HepG2 (cell line): ENCODE data around the gene GRM6. TPM values are rescaled to one million over a fixed set of nuclear protein-coding genes. Genes with fewer than 3 reads are reported as not detected.

ENCODE experiments used
- ATAC-seq: fragments of 200-7000 bp; cut with Tn5 transposase; 3 replicates; pipeline ENCODE4 v1.9.1; 2020; ENCODE audit warnings: mild to moderate bottlenecking, moderate library complexity
- BruUV-seq: library from RNA; stranded (reverse); fragments of 400-500 nt; replicated peaks from 2 replicates; lab custom pipeline; 2021; lab: Mats Ljungman, UMichigan
- CTCF ChIA-PET: fragments of 300-600 bp; formaldehyde crosslinking; extraction: SDS; loops from one replicate; lab custom pipeline; 2021; ENCODE audit warnings: low total read pairs, inconsistent platforms, low intra/inter-chr PET ratio; lab: Yijun Ruan, JAX
- POLR2A ChIA-PET: fragments of 350-600 bp; sonication (Branson Sonifier 250); formaldehyde crosslinking; loops from one replicate; lab custom pipeline; 2020; ENCODE audit warnings: antibody characterized with exemption, inconsistent platforms; lab: Yijun Ruan, JAX
- DNase-seq: peaks from one replicate; pipeline ENCODE4 v3.0.0-alpha.2; 2015; ENCODE audit warnings: low spot score
- FAIRE-seq: peaks from 3 replicates; lab custom pipeline; 2011; peaks lifted over from hg19 to GRCh38; lab: Jason Lieb, UNC
- H2AFZ ChIP-seq: one replicate; pipeline ENCODE4 v1.6.1; 2011; ENCODE audit warnings: low read length, inconsistent platforms
- H3K27ac ChIP-seq: fragments of 300-600 bp; 3 replicates; pipeline ENCODE4 v1.8.0; 2011; ENCODE audit warnings: mixed run types, mild to moderate bottlenecking, mixed read lengths, low read length, inconsistent platforms; ENCODE audit not compliant: insufficient read depth; ENCODE audit errors: extremely low read length
- H3K27me3 ChIP-seq, 2 experiments: fragments of 200-600 bp in 1 of 2; 2 replicates in 1 of 2; 3 replicates in 1 of 2; pipeline versions ENCODE4 v1.6.0 to v1.8.0; 2011; ENCODE audit warnings: low read length in 2 of 2, mild to moderate bottlenecking in 2 of 2, moderate library complexity in 2 of 2, inconsistent platforms in 1 of 2; ENCODE audit not compliant: insufficient read depth in 2 of 2, control insufficient read depth in 1 of 2
- H3K36me3 ChIP-seq, 2 experiments: fragments of 200-600 bp in 1 of 2; replicated peaks in 1 of 2; 2 replicates in 1 of 2; 3 replicates in 1 of 2; pipeline versions ENCODE4 v1.5.1 to v1.8.0; 2011; ENCODE audit warnings: low read length in 2 of 2, inconsistent platforms in 1 of 2; ENCODE audit not compliant: insufficient read depth in 2 of 2, control insufficient read depth in 1 of 2
- H3K4me1 ChIP-seq: 2 replicates; pipeline ENCODE4 v1.5.1; 2012; ENCODE audit warnings: low read length, inconsistent platforms; ENCODE audit not compliant: insufficient read depth
- H3K4me2 ChIP-seq: 2 replicates; pipeline ENCODE4 v1.6.0; 2011; ENCODE audit warnings: low read depth, low read length, inconsistent platforms
- H3K4me3 ChIP-seq, 3 experiments: fragments of 200-600 bp in 1 of 3; sonication (generic), shearing (Covaris generic) in 1 of 3; replicated peaks in 1 of 3; 2 replicates each; pipeline ENCODE4 v1.5.1; 2011 to 2016; ENCODE audit warnings: low read length in 3 of 3, inconsistent platforms in 2 of 3, low read depth in 2 of 3, mild to moderate bottlenecking in 2 of 3, control low read depth in 1 of 3, mixed read lengths in 1 of 3; ENCODE audit not compliant: insufficient read depth in 1 of 3
- H3K79me2 ChIP-seq: one replicate; pipeline ENCODE4 v1.6.1; 2011; ENCODE audit warnings: low read length, inconsistent platforms; ENCODE audit not compliant: insufficient read depth
- H3K9ac ChIP-seq: 2 replicates; pipeline ENCODE4 v1.6.0; 2011; ENCODE audit warnings: mild to moderate bottlenecking, low read depth, low read length, inconsistent platforms; ENCODE audit not compliant: insufficient read depth
- H3K9me3 ChIP-seq: 2 replicates; pipeline ENCODE4 v1.5.1; 2012; ENCODE audit warnings: mild to moderate bottlenecking, low read length
- H4K20me1 ChIP-seq: 2 replicates; pipeline ENCODE4 v1.6.0; 2011; ENCODE audit warnings: inconsistent platforms, mild to moderate bottlenecking, low read length, moderate library complexity; ENCODE audit not compliant: insufficient read depth
- SCMH1 ChIP-seq: sonication (generic); formaldehyde crosslinking; IDR thresholded peaks from 2 replicates; pipeline ENCODE4 v1.9.0; 2021; ENCODE audit warnings: missing genetic modification reagents, mild to moderate bottlenecking, borderline replicate concordance
- ZBTB3 ChIP-seq: sonication (generic); formaldehyde crosslinking; IDR thresholded peaks from 2 replicates; pipeline ENCODE4 v1.4.0; 2020; ENCODE audit warnings: low read depth, mild to moderate bottlenecking, moderate library complexity, missing genetic modification reagents, borderline replicate concordance
- ZEB1 ChIP-seq: IDR thresholded peaks from 2 replicates; pipeline ENCODE4 v1.6.1; 2012; ENCODE audit warnings: mild to moderate bottlenecking, low read depth, inconsistent platforms; ENCODE audit not compliant: insufficient replicate concordance
- ZNF274 ChIP-seq: sonication (generic); formaldehyde crosslinking; IDR thresholded peaks from 2 replicates; pipeline ENCODE4 v1.5.1; 2020; ENCODE audit warnings: mild to moderate bottlenecking, missing genetic modification reagents
- ZNF335 ChIP-seq: sonication (generic); formaldehyde crosslinking; IDR thresholded peaks from 2 replicates; pipeline ENCODE4 v1.4.0; 2020; ENCODE audit warnings: missing genetic modification reagents
- ZNF841 ChIP-seq: sonication (generic); formaldehyde crosslinking; IDR thresholded peaks from 2 replicates; pipeline ENCODE4 v1.8.1; 2023; ENCODE audit warnings: missing genetic modification reagents, borderline replicate concordance
- WGBS: methylation state at CpG from one replicate; pipeline ENCODE4 v1.1.6; 2017; ENCODE audit warnings: low lambda C conversion rate; 5-methylcytosine and 5-hydroxymethylcytosine counted together
- in situ Hi-C: cut with HindIII; loops from 2 replicates; pipeline ENCODE4 v1.10.0; 2017; ENCODE audit warnings: low pct_unique_long_range_greater_than_20kb; ENCODE audit not compliant: extremely low pct_ligation_motif_present
- intact Hi-C: fragments of 100-400 bp; cut with micrococcal nuclease; formaldehyde crosslinking; loops from one replicate; pipeline ENCODE4 v1.10.0; 2022; ENCODE audit not compliant: unreplicated experiment
- polyA plus RNA-seq, 8 experiments: library from polyadenylated mRNA; depleted of rRNA in 3 of 8; stranded (reverse) in 7 of 8; unstranded in 1 of 8; fragments of >200 nt; fragmentation: Illumina TruSeq in 4 of 8; extraction: Trizol in 4 of 8; gene quantifications; 2 replicates each; pipeline versions ENCODE4 v1.2.1 to v1.2.3, GENCODE V29; 2011 to 2016; ENCODE audit warnings: low read depth in 4 of 8, missing spikeins in 1 of 8, mixed read lengths in 1 of 8; ENCODE audit not compliant: insufficient read depth in 1 of 8
- total RNA-seq, 5 experiments: library from RNA; depleted of rRNA; stranded (reverse); fragments of >200 nt; fragmentation: Illumina TruSeq; extraction: Trizol; gene quantifications; 2 replicates each; pipeline ENCODE4 v1.2.3, GENCODE V29; 2016; ENCODE audit warnings: low read depth in 1 of 5
- TF ChIP-seq, protein P1 (sequence below): IDR thresholded peaks from 2 replicates; pipeline ENCODE4 v1.6.1; 2012; ENCODE audit warnings: low read length, improper control_type of control experiment
- TF ChIP-seq, protein P2 (sequence below): sonication (generic); formaldehyde crosslinking; IDR thresholded peaks from 2 replicates; pipeline ENCODE4 v1.4.0; 2020; ENCODE audit warnings: missing genetic modification reagents

GRM6 gene
- total and polyA plus RNA-seq, 2 of the 13 experiments (the other 11 are each of a cell fraction or from before 2014, with no cell fraction given) = not detected

DNA sequence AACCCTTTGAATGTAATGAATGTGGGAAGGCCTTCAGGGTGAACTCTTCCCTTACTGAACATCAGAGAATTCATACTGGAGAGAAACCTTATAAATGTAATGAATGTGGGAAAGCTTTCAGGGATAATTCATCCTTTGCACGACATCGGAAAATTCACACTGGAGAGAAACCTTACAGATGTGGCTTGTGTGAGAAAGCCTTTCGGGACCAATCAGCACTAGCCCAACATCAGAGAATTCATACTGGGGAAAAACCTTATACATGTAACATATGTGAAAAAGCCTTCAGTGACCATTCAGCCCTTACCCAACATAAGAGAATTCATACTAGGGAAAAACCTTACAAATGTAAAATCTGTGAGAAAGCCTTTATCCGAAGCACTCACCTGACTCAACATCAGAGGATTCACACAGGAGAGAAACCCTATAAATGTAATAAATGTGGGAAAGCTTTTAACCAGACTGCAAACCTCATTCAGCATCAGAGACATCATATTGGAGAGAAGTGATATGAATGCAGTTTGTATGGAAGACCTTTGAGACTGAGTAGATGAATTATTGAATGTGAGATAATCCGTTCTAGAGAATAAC is 29.6 kb downstream of the GRM6 start:
- in situ Hi-C loops (no loop called here), intact Hi-C loops (no loop called here)
- no peaks in the 10 kb centered on the region for H4K20me1 ChIP-seq
- DNase-seq (no peak), FAIRE-seq (no peak), ATAC-seq (no peak)
- ChIA-PET POLR2A (no interaction called here), CTCF (no interaction called here)
- no peak overlapping the region for H3K4me2 ChIP-seq
- TF ChIP-seq ZNF274 (CRISPR knock-in tag) = peak; percentile 76; the same call in 1 of the 2 replicates
- TF ChIP-seq, protein P1, sequence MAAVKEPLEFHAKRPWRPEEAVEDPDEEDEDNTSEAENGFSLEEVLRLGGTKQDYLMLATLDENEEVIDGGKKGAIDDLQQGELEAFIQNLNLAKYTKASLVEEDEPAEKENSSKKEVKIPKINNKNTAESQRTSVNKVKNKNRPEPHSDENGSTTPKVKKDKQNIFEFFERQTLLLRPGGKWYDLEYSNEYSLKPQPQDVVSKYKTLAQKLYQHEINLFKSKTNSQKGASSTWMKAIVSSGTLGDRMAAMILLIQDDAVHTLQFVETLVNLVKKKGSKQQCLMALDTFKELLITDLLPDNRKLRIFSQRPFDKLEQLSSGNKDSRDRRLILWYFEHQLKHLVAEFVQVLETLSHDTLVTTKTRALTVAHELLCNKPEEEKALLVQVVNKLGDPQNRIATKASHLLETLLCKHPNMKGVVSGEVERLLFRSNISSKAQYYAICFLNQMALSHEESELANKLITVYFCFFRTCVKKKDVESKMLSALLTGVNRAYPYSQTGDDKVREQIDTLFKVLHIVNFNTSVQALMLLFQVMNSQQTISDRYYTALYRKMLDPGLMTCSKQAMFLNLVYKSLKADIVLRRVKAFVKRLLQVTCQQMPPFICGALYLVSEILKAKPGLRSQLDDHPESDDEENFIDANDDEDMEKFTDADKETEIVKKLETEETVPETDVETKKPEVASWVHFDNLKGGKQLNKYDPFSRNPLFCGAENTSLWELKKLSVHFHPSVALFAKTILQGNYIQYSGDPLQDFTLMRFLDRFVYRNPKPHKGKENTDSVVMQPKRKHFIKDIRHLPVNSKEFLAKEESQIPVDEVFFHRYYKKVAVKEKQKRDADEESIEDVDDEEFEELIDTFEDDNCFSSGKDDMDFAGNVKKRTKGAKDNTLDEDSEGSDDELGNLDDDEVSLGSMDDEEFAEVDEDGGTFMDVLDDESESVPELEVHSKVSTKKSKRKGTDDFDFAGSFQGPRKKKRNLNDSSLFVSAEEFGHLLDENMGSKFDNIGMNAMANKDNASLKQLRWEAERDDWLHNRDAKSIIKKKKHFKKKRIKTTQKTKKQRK = no peak
- H3K36me3 ChIP-seq = no peaks in the 10 kb centered on the region
- no peaks in the 10 kb centered on the region for H3K79me2 ChIP-seq
- no peaks in the 10 kb centered on the region for H3K27me3 ChIP-seq
- H3K9ac ChIP-seq = no peak overlapping the region
- WGBS = 38% methylated on average over 5 of the region's 5 CpGs
- no peaks in the 10 kb centered on the region for H3K4me1 ChIP-seq
- peaks cover 88% of the 10 kb centered on the region for H3K9me3 ChIP-seq
- H2AFZ ChIP-seq = no peak overlapping the region
- H3K4me3 ChIP-seq = no peak overlapping the region
- no TSS peak for BruUV-seq
- no peak overlapping the region for H3K27ac ChIP-seq

DNA sequence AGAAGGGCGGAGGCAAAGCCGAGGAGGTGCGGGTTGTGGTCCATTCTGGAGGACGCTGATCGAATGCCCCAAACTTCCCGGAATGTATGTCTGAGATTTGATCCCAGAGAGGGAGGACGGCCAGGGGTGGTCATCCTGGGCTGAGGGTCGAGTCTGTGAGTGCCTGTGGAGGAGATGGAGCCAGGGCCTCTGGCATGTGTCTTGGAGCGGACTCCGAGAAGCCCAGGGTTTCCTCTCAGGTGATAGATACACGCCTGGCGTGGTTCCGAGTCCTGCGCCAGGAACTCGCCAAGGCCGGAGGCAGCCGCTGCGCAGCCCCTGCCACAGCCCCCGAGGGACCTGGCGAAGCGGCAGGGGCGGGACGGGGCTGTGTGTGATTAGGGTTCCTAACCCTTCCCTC is 53.8 kb downstream of the GRM6 start:
- intact Hi-C loops (no loop called here), in situ Hi-C loops (no loop called here)
- Histone ChIP-seq H3K27ac (no peak overlapping the region), H3K4me2 (no peak overlapping the region), H4K20me1 (no peaks in the 10 kb centered on the region), H3K9ac (no peak overlapping the region), H3K9me3 (peaks cover 97% of the 10 kb centered on the region), H3K4me1 (no peaks in the 10 kb centered on the region), H2AFZ (no peak overlapping the region), H3K79me2 (no peaks in the 10 kb centered on the region), H3K27me3 (no peaks in the 10 kb centered on the region), H3K4me3 (no peak overlapping the region), H3K36me3 (no peaks in the 10 kb centered on the region)
- 64% methylated on average over 17 of the region's 23 CpGs for WGBS
- DNase-seq (no peak), FAIRE-seq (no peak), ATAC-seq (no peak)
- ChIA-PET CTCF (no interaction called here), POLR2A (no interaction called here)
- no TSS peak for BruUV-seq
- TF ChIP-seq ZNF335 (CRISPR knock-in tag) = no peak
- TF ChIP-seq, protein P2, sequence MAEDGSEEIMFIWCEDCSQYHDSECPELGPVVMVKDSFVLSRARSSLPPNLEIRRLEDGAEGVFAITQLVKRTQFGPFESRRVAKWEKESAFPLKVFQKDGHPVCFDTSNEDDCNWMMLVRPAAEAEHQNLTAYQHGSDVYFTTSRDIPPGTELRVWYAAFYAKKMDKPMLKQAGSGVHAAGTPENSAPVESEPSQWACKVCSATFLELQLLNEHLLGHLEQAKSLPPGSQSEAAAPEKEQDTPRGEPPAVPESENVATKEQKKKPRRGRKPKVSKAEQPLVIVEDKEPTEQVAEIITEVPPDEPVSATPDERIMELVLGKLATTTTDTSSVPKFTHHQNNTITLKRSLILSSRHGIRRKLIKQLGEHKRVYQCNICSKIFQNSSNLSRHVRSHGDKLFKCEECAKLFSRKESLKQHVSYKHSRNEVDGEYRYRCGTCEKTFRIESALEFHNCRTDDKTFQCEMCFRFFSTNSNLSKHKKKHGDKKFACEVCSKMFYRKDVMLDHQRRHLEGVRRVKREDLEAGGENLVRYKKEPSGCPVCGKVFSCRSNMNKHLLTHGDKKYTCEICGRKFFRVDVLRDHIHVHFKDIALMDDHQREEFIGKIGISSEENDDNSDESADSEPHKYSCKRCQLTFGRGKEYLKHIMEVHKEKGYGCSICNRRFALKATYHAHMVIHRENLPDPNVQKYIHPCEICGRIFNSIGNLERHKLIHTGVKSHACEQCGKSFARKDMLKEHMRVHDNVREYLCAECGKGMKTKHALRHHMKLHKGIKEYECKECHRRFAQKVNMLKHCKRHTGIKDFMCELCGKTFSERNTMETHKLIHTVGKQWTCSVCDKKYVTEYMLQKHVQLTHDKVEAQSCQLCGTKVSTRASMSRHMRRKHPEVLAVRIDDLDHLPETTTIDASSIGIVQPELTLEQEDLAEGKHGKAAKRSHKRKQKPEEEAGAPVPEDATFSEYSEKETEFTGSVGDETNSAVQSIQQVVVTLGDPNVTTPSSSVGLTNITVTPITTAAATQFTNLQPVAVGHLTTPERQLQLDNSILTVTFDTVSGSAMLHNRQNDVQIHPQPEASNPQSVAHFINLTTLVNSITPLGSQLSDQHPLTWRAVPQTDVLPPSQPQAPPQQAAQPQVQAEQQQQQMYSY (CRISPR knock-in tag) = no peak
- TF ChIP-seq ZNF841 = no peak
- no peak for TF ChIP-seq ZEB1
- no peak for TF ChIP-seq ZBTB3 (CRISPR knock-in tag)
- no peak for TF ChIP-seq SCMH1 (CRISPR knock-in tag)
